WTC11 (cell line): ENCODE measurements around the gene RGS11.

Experiments used
- TF ChIP-seq, protein P1 (sequence below): sonication (generic); formaldehyde crosslinking; IDR thresholded peaks from 2 replicates; pipeline ENCODE4 v1.8.1; 2022; ENCODE audit warnings: missing genetic modification reagents, borderline replicate concordance
- TF ChIP-seq, protein P2 (sequence below): sonication (generic); formaldehyde crosslinking; IDR thresholded peaks from 2 replicates; pipeline ENCODE4 v1.8.0; 2022; ENCODE audit warnings: mild to moderate bottlenecking, missing genetic modification reagents

DNA sequence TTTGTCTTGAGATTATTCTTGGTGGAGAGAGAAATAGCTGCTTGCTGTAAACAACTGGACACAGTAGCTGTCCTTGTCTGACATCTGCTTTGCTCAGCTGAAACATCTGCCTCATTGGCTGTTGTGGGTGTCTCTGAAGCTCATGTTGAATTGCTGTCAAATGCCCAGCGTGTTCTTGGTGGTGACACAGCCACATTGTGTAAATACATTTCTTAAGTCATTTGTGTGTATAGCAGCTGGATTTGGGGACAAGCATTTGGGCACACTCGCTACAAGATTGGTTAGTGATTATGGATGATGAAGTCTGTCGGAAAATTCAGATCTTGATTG is 35.8 kb downstream of the RGS11 start:
- TF ChIP-seq, protein P1, sequence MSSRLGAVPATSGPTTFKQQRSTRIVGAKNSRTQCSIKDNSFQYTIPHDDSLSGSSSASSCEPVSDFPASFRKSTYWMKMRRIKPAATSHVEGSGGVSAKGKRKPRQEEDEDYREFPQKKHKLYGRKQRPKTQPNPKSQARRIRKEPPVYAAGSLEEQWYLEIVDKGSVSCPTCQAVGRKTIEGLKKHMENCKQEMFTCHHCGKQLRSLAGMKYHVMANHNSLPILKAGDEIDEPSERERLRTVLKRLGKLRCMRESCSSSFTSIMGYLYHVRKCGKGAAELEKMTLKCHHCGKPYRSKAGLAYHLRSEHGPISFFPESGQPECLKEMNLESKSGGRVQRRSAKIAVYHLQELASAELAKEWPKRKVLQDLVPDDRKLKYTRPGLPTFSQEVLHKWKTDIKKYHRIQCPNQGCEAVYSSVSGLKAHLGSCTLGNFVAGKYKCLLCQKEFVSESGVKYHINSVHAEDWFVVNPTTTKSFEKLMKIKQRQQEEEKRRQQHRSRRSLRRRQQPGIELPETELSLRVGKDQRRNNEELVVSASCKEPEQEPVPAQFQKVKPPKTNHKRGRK (CRISPR knock-in tag): no peak
- TF ChIP-seq, protein P2, sequence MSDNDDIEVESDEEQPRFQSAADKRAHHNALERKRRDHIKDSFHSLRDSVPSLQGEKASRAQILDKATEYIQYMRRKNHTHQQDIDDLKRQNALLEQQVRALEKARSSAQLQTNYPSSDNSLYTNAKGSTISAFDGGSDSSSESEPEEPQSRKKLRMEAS (CRISPR knock-in tag): no peak
